Heart left ventricle (tissue), 16 donors: Measurements from ENCODE around the gene CEP164. TPM values are rescaled to one million over a fixed set of nuclear protein-coding genes. Genes with fewer than 3 reads are reported as not detected.

Experiments
- ATAC-seq, 4 donors: fragments of 200-7000 bp; cut with Tn5 transposase; one replicate each; pipeline ENCODE4 v1.9.1; 2020 to 2022; ENCODE audit warnings: moderate library complexity in 4 of 4, mild to moderate bottlenecking in 3 of 4, moderate number of reproducible peaks in 1 of 4
- DNase-seq, 5 donors: peaks; one replicate each; pipeline ENCODE4 v3.0.0-alpha.2; 2020
- H3K27ac ChIP-seq, 12 donors: fragments of 200-600 bp; sonication (generic) in 4 of 12; one replicate each; pipeline versions ENCODE4 v1.5.0 to v1.8.0; 2016 to 2022; ENCODE audit warnings: mild to moderate bottlenecking in 2 of 12
- H3K27me3 ChIP-seq, 9 donors: fragments of 200-600 bp; sonication (generic) in 2 of 9; one replicate each; pipeline versions ENCODE4 v1.5.1 to v1.8.0; 2016 to 2022; ENCODE audit warnings: mild to moderate bottlenecking in 3 of 9
- H3K36me3 ChIP-seq, 9 donors: fragments of 200-600 bp; sonication (generic) in 2 of 9; one replicate each; pipeline versions ENCODE4 v1.5.0 to v1.8.0; 2018 to 2022; ENCODE audit warnings: mild to moderate bottlenecking in 2 of 9
- H3K4me1 ChIP-seq, 12 donors: fragments of 200-600 bp; sonication (generic) in 4 of 12; one replicate each; pipeline versions ENCODE4 v1.5.0 to v1.8.0; 2016 to 2022; ENCODE audit warnings: mild to moderate bottlenecking in 3 of 12
- H3K4me3 ChIP-seq, 12 donors: fragments of 200-600 bp; sonication (generic) in 4 of 12; one replicate each; pipeline versions ENCODE4 v1.5.0 to v1.8.0; 2017 to 2022; ENCODE audit warnings: mild to moderate bottlenecking in 9 of 12, moderate library complexity in 4 of 12
- H3K9me3 ChIP-seq, 12 donors: fragments of 200-600 bp; sonication (generic) in 4 of 12; one replicate each; pipeline versions ENCODE4 v1.5.0 to v1.8.0; 2016 to 2022; ENCODE audit warnings: mild to moderate bottlenecking in 1 of 12
- POLR2A ChIP-seq, 2 donors: fragments of 450-650 bp; IDR thresholded peaks; one replicate each; pipeline ENCODE4 v1.6.1; 2017; ENCODE audit warnings: antibody characterized with exemption in 2 of 2, mild to moderate bottlenecking in 2 of 2, moderate library complexity in 2 of 2
- WGBS, 4 donors: extraction: QIAGEN DNeasy Blood & Tissue Kit in 2 of 4; methylation state at CpG; one replicate each; pipeline versions ENCODE4 v1.1.5 to v1.1.7; 2013 to 2018; 5-methylcytosine and 5-hydroxymethylcytosine counted together
- intact Hi-C, 10 donors: fragments of 100-400 bp; cut with DNase I; formaldehyde crosslinking; loops; one replicate each; pipeline versions ENCODE4 v1.11.1 to v1.14.2; 2022
- polyA plus RNA-seq, 2 donors: library from polyadenylated mRNA; stranded (reverse); fragments of 200-250 nt; gene quantifications; one replicate each; pipeline ENCODE4 v1.2.3, GENCODE V29; 2013
- total RNA-seq, 9 donors: library from RNA; depleted of rRNA in 2 of 9; stranded (reverse); fragments of >200 nt in 2 of 9; fragmentation: NEBNext Ultra II Directional in 3 of 9; extraction: Animal tissue kit (Norgen Biotek cat#: 25700) in 3 of 9; gene quantifications; one replicate each; pipeline versions ENCODE4 v1.1.0 to v1.2.4, GENCODE V29; 2016 to 2023
- TF ChIP-seq, protein P1 (sequence below), 12 donors: fragments of 200-600 bp; sonication (generic) in 4 of 12; IDR thresholded peaks; one replicate each; pipeline versions ENCODE4 v1.5.0 to v1.8.0; 2018 to 2022; ENCODE audit warnings: antibody characterized with exemption in 12 of 12, mild to moderate bottlenecking in 5 of 12
- donor health status: ischemic (EF 13 %, LVEDD 7.1; RV severe dilation, severe dysfunction).
- donor health status: healthy with polysubstance abuse.
- donor health status: DM: no; HTN: yes; CAD: no.
- donor health status: DM: no; HTN: no; CAD: no.
- donor health status: ischemic (EF 25% LVEDD 6.9; RV normal size, moderate dysfunction).
- donor health status: ischemic (EF 25% LVEDD 5.7; RV mildly dilated, moderate dysfunction).
- donor health status: healthy.
- donor health status: DM: yes; HTN: yes; CAD: no.
- donor health status: ischemic (EF 35%, LVEDD 5.7; RV mildly dilated, moderate dysfunction).
- donor health status: nonischemic (EF 11% LVEDD 7.7; RV severe dilation, severe dysfunction).
- donor health status: DM: yes; HTN: yes; CAD: no.
- donor health status: PGD.
- donor health status: ischemic (EF 29% LVEDD 5.4; RV normal size, mild dysfunction).
- donor health status: nonischemic (EF 23%, LVEDD 6.1; RV moderate dilation, normal function).

The CEP164 gene
- total and polyA plus RNA-seq, 11 donors = 2.6 to 15.4 (median 6.6) TPM

DNA sequence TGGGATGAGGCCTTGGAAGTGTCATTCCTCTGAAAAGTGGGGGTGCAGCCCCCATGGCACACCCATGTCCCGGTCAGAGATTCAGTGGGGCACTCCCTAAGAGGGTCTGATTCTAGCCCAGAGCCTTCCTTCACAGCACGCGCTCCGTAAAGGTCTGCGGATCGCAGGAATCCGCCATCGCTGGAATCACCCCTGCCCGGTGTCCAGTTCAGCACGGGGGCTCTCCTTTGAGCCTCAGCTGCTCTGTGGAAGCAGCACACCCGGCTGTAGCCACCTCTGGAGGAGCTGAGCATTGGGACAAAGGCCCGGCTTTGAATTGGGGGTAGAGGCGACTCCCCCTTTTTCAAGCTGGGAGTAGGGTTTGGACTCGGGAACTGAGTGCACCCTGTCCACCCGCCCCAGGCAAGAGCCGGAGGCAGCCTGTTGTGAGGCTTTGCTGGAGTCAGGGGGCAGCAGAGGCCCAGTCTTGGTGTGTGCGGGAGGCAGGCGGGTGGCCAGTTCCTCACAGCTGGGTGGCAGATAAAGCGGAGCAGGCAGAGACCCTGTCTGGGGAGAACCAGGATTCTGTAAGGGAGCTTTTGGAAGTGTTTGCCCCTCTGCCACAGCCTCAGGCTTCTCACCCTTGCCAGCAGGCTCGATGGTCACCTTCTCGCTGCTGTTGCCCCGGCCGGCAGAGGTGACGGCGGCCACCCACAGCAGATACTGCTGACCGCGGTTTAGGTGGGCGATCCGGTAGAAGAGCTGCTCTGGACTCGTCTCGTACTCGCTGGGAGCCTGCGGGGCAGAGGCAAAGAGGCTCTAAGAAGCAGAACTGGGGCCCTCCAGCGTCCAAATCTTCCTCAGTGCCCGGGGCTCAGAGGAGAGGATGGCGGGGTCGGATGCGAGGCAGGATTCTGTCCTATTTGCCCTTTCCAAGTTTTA, 115.9 kb downstream of the CEP164 start:
- H3K36me3 ChIP-seq = peaks cover 0 to 3% (median 0%) of the 10 kb centered on the region in 9 donors
- peaks cover 0 to 15% (median 0%) of the 10 kb centered on the region in 12 donors for H3K4me1 ChIP-seq
- intact Hi-C loops = loop anchor here (1.0 to 5.0 kb wide), 5 partner anchors 364 to 609 kb away; no protein-coding TSS in a partner anchor
- 45 to 55% (median 55%) methylated on average over 30 to 38 of the region's 38 CpGs for WGBS, 4 donors
- DNase-seq (peak; percentile 49 to 82 (median 59)), ATAC-seq (peak; percentile 84 to 97 (median 90))
- no peak overlapping the region for H3K27ac ChIP-seq
- TF ChIP-seq POLR2A (IDR thresholded peaks at IDR 0.05) = no peak
- TF ChIP-seq, protein P1, sequence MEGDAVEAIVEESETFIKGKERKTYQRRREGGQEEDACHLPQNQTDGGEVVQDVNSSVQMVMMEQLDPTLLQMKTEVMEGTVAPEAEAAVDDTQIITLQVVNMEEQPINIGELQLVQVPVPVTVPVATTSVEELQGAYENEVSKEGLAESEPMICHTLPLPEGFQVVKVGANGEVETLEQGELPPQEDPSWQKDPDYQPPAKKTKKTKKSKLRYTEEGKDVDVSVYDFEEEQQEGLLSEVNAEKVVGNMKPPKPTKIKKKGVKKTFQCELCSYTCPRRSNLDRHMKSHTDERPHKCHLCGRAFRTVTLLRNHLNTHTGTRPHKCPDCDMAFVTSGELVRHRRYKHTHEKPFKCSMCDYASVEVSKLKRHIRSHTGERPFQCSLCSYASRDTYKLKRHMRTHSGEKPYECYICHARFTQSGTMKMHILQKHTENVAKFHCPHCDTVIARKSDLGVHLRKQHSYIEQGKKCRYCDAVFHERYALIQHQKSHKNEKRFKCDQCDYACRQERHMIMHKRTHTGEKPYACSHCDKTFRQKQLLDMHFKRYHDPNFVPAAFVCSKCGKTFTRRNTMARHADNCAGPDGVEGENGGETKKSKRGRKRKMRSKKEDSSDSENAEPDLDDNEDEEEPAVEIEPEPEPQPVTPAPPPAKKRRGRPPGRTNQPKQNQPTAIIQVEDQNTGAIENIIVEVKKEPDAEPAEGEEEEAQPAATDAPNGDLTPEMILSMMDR (IDR thresholded peaks at IDR 0.05) = peak; percentile 33 to 72 (median 62)
- no peaks in the 10 kb centered on the region for H3K9me3 ChIP-seq
- peak overlapping the region in 4 of 12 donors; percentile 12 to 16 (median 12) for H3K4me3 ChIP-seq
- H3K27me3 ChIP-seq = peaks cover 0 to 17% (median 0%) of the 10 kb centered on the region in 9 donors

DNA sequence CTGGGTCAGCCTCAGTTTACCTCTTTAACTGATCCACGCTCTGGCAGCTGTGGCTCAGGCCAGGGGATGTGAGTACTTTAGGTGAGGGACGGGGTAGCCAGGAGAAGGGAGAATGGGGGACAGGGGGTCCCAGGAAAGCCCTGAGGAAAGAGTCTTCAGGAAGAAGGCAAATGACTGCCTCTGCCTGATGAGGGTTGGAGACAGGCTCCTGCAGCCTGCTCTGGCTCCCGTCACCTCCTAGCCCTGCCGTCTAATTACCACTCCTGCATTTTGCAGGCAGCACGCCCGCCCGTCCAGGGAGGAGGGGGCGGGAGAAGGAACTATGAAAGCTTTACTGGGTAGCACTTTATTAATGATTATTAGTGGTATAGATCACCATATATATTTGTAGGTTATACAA, 116.6 kb downstream of the CEP164 start:
- WGBS, 4 donors = 63 to 72% (median 69%) methylated on average over 8 of the region's 8 CpGs
- intact Hi-C loops = loop anchor here in 7 of 10 donors (5.0 kb wide), 3 partner anchors 363 to 608 kb away; no protein-coding TSS in a partner anchor
- peaks cover 0 to 3% (median 0%) of the 10 kb centered on the region in 9 donors for H3K36me3 ChIP-seq
- peaks cover 0 to 15% (median 0%) of the 10 kb centered on the region in 12 donors for H3K4me1 ChIP-seq
- ATAC-seq (no peak), DNase-seq (no peak)
- TF ChIP-seq POLR2A (IDR thresholded peaks at IDR 0.05) = no peak
- TF ChIP-seq, protein P1 (IDR thresholded peaks at IDR 0.05) = no peak
- no peak overlapping the region for H3K4me3 ChIP-seq
- peaks cover 0 to 17% (median 0%) of the 10 kb centered on the region in 9 donors for H3K27me3 ChIP-seq
- H3K9me3 ChIP-seq = no peaks in the 10 kb centered on the region
- no peak overlapping the region for H3K27ac ChIP-seq

DNA sequence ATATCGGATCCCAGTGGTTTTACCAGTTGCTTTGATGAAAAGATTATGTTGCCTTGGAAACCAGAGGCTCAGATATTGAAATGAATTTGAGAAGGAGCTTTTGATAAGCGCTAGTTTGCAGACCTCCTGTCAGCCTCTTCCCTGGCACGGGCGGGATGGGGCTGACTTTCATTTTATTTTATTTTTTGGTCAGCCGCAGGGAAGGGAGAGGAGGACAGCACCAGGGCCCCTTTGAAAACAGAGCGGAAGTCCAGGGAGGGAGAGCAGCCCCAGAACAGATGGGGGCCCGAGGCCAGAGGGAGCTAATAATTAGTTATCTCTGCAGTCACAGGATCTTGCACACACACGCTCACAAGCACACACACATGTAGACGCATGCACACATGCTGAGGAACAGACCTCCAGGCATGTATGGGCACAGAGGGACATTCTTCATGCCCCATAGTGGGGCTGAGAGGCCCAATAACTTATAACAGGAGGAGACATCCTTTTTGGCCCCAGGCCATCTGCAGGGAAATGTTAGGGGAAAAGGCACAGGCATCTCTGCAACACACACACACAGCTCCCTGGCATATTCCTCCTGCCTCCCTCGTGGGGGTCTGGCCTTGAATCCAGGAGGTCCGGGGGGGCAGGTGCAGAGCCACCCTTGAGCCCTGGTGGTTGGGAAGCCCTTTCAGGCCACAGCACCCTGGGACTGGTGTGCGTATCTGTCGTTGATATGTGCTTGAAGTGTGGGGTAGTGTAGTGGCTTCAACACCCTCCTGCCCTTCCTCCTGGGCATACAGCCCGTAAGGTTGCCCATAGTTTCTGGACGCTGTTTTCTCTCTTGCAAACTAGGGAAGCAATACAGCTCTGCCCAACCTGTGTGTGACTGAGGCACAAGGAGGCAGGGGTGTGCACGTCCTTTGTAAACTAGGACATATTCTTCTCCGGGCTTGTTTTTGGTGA, 117.3 kb downstream of the CEP164 start:
- DNase-seq (no peak), ATAC-seq (peak; percentile 14 to 22 (median 18))
- WGBS, 4 donors = 59 to 73% (median 66%) methylated on average over 17 of the region's 17 CpGs
- Histone ChIP-seq H3K4me1 (peaks cover 0 to 15% (median 0%) of the 10 kb centered on the region in 12 donors), H3K27ac (no peak overlapping the region), H3K27me3 (peaks cover 0 to 17% (median 0%) of the 10 kb centered on the region in 9 donors), H3K4me3 (no peak overlapping the region), H3K36me3 (peaks cover 0 to 3% (median 0%) of the 10 kb centered on the region in 9 donors), H3K9me3 (no peaks in the 10 kb centered on the region)
- no peak for TF ChIP-seq POLR2A (IDR thresholded peaks at IDR 0.05)
- TF ChIP-seq, protein P1 (IDR thresholded peaks at IDR 0.05) = no peak
- intact Hi-C loops = loop anchor here in 7 of 10 donors (5.0 kb wide), 3 partner anchors 362 to 607 kb away; no protein-coding TSS in a partner anchor
